GM12873 (cell line): Measurements from ENCODE around the gene MCF2L2.

Experiments used
- TF ChIP-seq, protein P1 (sequence below): IDR thresholded peaks from 2 replicates; pipeline ENCODE4 v1.5.1; 2012; ENCODE audit warnings: low read depth, mild to moderate bottlenecking, moderate library complexity, low read length, control low read depth; ENCODE audit not compliant: insufficient read depth; ENCODE audit errors: missing control alignments

The MCF2L2 gene

DNA sequence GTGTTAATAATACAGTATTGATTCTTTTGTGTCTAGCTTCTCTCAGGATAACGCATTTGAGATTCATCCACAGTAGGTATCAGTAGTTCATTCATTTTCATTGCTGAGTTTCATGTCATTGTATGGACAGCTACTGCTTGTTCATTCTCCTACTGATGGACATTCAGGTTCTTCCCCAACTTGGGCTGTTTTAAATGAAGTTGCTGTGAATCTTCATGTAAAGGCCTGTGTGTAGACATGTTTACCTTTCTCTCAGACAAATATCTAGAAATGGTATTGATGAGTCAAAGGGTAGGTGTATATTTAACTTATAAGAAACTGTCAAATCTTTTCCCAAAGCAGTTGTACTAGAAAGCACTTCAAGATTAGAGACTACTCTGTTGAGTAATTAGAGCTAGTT lies 26.7 kb downstream of the MCF2L2 start:
- TF ChIP-seq, protein P1, sequence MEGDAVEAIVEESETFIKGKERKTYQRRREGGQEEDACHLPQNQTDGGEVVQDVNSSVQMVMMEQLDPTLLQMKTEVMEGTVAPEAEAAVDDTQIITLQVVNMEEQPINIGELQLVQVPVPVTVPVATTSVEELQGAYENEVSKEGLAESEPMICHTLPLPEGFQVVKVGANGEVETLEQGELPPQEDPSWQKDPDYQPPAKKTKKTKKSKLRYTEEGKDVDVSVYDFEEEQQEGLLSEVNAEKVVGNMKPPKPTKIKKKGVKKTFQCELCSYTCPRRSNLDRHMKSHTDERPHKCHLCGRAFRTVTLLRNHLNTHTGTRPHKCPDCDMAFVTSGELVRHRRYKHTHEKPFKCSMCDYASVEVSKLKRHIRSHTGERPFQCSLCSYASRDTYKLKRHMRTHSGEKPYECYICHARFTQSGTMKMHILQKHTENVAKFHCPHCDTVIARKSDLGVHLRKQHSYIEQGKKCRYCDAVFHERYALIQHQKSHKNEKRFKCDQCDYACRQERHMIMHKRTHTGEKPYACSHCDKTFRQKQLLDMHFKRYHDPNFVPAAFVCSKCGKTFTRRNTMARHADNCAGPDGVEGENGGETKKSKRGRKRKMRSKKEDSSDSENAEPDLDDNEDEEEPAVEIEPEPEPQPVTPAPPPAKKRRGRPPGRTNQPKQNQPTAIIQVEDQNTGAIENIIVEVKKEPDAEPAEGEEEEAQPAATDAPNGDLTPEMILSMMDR, result no peak

DNA sequence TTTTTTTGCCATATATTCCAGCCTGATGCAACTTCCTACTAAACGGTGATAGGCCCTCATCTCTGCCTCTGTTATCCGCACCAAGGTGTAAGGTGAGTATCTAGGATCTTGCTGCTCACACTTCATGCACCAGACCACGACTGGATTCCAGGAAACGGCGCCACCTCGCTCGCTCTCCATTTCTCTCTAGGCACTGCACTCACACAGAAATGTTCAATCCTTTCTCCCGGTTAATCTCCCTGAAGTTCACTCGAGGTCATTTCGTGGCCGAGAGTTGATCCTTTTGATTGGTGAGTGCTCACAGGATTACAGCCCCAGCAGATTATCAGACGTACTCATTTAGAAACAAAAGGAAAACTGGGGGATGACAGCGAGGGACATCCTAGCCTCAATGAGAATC lies 28.1 kb downstream of the MCF2L2 start:
- TF ChIP-seq, protein P1, result no peak

DNA sequence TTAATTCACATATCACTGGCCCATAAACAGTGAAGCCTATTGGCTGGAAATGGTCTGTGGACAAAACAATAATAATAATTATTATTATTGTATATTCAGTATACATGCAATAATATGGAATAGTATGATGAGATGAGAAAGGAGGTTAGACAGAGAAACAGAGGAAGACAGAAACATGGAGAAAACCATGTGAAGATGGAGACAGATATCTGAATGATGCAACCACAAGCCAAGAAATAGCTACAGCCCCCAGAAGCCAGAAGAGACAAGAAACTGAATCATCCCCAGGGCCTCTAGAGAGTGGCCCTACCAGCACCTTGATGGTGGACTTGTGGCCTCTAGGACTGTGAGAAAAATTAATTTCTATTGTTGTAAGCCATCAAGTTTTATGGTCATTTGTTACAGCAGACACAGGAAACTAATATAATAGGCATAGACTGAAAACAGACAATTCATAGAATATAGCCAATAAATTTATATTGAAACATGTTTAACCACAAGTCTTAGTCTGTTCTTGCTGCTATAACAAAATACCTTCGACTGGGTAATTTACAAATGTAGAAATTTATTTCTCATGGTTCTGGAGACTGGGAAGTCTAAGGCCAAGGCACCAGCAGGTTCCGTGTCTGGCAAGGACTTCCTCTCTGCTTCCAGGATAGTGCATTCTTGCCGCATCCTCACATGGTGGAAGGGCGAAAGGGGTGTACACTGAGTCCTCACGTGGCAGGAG lies 31.6 kb downstream of the MCF2L2 start:
- TF ChIP-seq, protein P1, result no peak

DNA sequence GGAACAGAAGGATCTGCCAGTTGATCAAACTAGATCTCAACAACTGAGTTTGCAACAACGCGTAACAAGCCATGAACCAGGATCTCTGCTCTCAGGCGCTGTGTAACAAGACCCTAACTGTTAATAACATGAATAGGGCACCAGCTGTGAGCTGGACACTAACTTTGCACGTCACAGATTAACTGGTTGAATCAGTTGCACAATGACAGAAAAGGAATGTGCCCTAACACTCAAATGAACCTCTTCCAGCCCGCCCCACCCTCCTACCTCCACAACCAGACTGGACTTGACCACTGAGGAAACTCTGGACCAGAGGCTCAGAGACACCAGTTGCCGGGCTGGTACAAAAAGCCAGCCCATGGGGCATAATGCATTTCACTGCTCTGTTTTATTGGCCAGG lies 34.3 kb downstream of the MCF2L2 start:
- TF ChIP-seq, protein P1, result no peak

DNA sequence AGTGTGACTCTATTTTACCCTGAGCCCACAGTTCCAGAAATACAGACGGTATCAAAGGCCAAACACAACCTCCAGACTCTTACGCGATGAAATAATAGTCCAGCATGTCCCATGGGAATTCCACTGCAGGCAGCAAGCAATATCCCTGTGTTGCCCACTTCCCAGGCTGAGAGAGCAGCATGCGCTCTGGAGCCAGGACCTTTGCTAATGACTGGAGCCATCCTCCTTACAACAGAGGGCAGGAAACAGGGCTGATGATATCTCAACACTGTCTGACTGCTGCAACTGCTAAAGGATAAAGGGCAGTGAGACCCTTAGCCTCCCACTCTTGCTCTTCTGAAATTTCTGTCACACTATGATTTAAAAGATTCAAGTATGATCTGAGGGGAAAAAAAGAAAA lies 34.8 kb downstream of the MCF2L2 start:
- TF ChIP-seq, protein P1, result no peak

DNA sequence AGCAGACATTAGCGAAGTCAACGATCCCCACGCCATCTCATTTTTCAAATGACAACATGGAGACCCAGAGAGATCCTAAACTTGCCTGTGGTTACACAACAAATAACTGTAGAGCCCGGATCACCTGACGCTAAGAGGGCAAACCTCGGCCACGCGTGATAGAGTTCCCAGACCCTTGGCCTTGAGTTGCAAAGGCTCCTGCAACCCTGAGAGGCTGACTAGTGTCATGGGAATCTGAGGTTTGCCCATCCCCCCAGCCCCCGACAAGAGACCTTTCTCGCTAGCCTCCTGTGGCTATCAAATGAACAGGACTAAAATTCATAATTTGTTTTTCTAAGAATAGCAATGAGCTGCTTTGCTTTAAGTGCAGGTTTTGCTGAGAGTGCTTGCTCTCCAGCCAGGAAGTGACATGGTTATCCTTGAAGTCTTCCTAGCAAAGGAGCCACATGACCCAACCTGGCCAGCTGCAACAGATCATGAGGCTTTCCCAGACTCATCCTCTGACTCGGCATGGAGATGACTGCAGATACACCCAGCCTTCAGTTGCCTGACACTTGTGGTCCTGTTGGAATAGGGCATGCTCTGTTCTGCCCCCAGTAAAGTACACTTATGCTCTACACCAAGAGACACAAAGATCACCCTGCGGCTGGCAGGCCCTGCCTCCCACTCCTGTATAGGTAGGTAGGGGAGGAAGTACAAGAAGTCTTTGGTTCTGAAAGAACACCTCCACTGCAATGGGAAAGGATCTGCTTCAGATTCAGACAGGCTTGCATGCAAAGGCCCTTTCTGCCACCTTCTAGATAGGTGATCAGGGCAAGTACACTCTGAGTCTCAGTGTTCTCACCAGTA lies 36.0 kb downstream of the MCF2L2 start:
- TF ChIP-seq, protein P1, result no peak

DNA sequence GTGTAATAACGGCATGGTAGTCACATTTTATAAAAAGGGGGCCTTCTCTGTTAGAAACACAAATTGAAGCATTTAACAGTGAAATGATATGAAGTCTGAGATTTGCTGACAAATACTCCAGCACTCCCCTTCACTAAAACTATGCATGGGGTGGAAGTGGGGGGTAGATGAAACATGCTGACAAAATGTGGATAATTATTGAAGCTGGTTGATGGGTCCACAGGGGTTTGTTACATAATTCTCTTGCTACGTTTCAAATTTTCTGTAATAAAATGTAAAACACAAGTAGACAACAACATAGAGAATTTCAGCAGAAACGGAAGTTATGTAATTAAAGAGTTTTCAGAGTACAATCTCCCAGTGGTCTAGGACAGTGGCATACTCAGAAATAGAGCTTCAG lies 37.0 kb downstream of the MCF2L2 start:
- TF ChIP-seq, protein P1, result no peak
